Suppressor macrophage treated with lipopolysaccharide for 1 hour (primary cell): ENCODE data around the gene KCNIP1.

Experiments
- DNase-seq, 3 donors: peaks; one replicate each; pipeline ENCODE4 v3.0.0-alpha.2; 2020 to 2022

KCNIP1 gene

GRCh38 chr5:170603109-170603508 lies 99.3 kb downstream of the KCNIP1 start:
- no peak for DNase-seq

GRCh38 chr5:170603578-170604565 lies 100.1 kb downstream of the KCNIP1 start:
- DNase-seq = peak; percentile 69 to 82 (median 73)

- DNase-seq = no peak
Observed at GRCh38 chr5:170606941-170607340, 103.1 kb downstream of the KCNIP1 start.

GRCh38 chr5:170611449-170612090 lies 107.8 kb downstream of the KCNIP1 start:
- no peak for DNase-seq

GRCh38 chr5:170612256-170612678 lies 108.4 kb downstream of the KCNIP1 start:
- no peak for DNase-seq

GRCh38 chr5:170614065-170614490 lies 110.3 kb downstream of the KCNIP1 start:
- DNase-seq = no peak

- no peak for DNase-seq
Observed at GRCh38 chr5:170614720-170615119, 110.9 kb downstream of the KCNIP1 start.

- peak in 1 of 3 donors; percentile 34 for DNase-seq
Observed at GRCh38 chr5:170617533-170618490, 114.0 kb downstream of the KCNIP1 start.

GRCh38 chr5:170619869-170620268 lies 116.0 kb downstream of the KCNIP1 start:
- no peak for DNase-seq

- DNase-seq = no peak
Observed at GRCh38 chr5:170622933-170623332, 119.1 kb downstream of the KCNIP1 start.

GRCh38 chr5:170623576-170624181 lies 119.9 kb downstream of the KCNIP1 start:
- DNase-seq = peak; percentile 76 to 82 (median 77)

- DNase-seq = no peak
Observed at GRCh38 chr5:170625221-170626165, 121.7 kb downstream of the KCNIP1 start.

- DNase-seq = no peak
Observed at GRCh38 chr5:170626507-170627150, 122.8 kb downstream of the KCNIP1 start.

- no peak for DNase-seq
Observed at GRCh38 chr5:170627271-170627670, 123.5 kb downstream of the KCNIP1 start.

GRCh38 chr5:170628028-170628427 lies 124.2 kb downstream of the KCNIP1 start:
- no peak for DNase-seq

GRCh38 chr5:170628691-170629565 lies 125.1 kb downstream of the KCNIP1 start:
- DNase-seq = no peak

- no peak for DNase-seq
Observed at GRCh38 chr5:170629566-170630175, 125.9 kb downstream of the KCNIP1 start.

GRCh38 chr5:170630226-170630625 lies 126.4 kb downstream of the KCNIP1 start:
- DNase-seq = no peak

GRCh38 chr5:170630711-170631141 lies 126.9 kb downstream of the KCNIP1 start:
- peak; percentile 66 to 76 (median 69) for DNase-seq
